ENCODE measurements around the gene ADRA1B. TPM values are rescaled to one million over a fixed set of nuclear protein-coding genes. Genes with fewer than 3 reads are reported as not detected.

ADRA1B gene
- total RNA-seq, 1 experiment from 2014 or later = not detected

GRCh38 chr5:159901308-159901707 lies 15.0 kb upstream of the ADRA1B start:
- H2BK15ac ChIP-seq (ENCODE audit: low read depth, low read length) = no peak overlapping the region
- H2BK20ac ChIP-seq (ENCODE audit: low read depth, low read length, poor library complexity, severe bottlenecking) = no peak overlapping the region
- H3K79me2 ChIP-seq (ENCODE audit: insufficient read depth, low read length) = no peaks in the 10 kb centered on the region
- H3K23me2 ChIP-seq (ENCODE audit: insufficient read length, low read depth, low read length, poor library complexity, severe bottlenecking) = no peaks in the 10 kb centered on the region
- Mint-ChIP-seq H3K4me3 (no peak overlapping the region), H3K27ac (no peak overlapping the region), H3K27me3 (ENCODE audit: low read depth) (no peaks in the 10 kb centered on the region; the same call in 1 of the 2 replicates), H3K4me1 (0 out of 4 replicates have a peak, but pooled peaks cover 0 to 3% of the 10 kb centered on the region in 2 experiments), H3K36me3 (ENCODE audit: insufficient read depth in 1 of 3, low read depth in 3 of 3) (no peaks in the 10 kb centered on the region), H3K9me3 (no peaks in the 10 kb centered on the region)
- no peak for DNase-seq
- H3K27ac ChIP-seq (ENCODE audit: insufficient read length, low read depth, low read length) = no peak overlapping the region
- no peak overlapping the region for H2BK5ac ChIP-seq (ENCODE audit: insufficient read length, low read length)
- H3K4me2 ChIP-seq (ENCODE audit: insufficient read depth, insufficient read length, low read length) = no peak overlapping the region
- no peak overlapping the region for H3K56ac ChIP-seq (ENCODE audit: insufficient read length, low read depth, low read length)
- no peaks in the 10 kb centered on the region for H3K27me3 ChIP-seq (ENCODE audit: insufficient read depth, low read length)
- H3K18ac ChIP-seq (ENCODE audit: insufficient read length, low read depth, low read length) = no peak overlapping the region
- H2AFZ ChIP-seq (ENCODE audit: low read length) = no peak overlapping the region
- no peak overlapping the region for H2AK5ac ChIP-seq (ENCODE audit: insufficient read length, low read length)
- no peak overlapping the region for H2BK120ac ChIP-seq (ENCODE audit: low read depth, low read length, poor library complexity, severe bottlenecking)
- no peak for TF ChIP-seq CTCF (conservative IDR thresholded peaks at IDR 0.05)
- H3K23ac ChIP-seq (ENCODE audit: insufficient read length, low read depth, low read length) = no peak overlapping the region
- H3K9me3 ChIP-seq (ENCODE audit: control insufficient read depth, low read depth, low read length) = no peaks in the 10 kb centered on the region
- no CpG with 5 or more reads among the region's 1 CpG for WGBS (ENCODE audit: extremely low coverage, insufficient read length, low lambda C conversion rate)
- no peak overlapping the region for H4K91ac ChIP-seq (ENCODE audit: insufficient read length, low read depth, low read length)
- H3T11ph ChIP-seq (ENCODE audit: low read length) = no peak overlapping the region
- no peak overlapping the region for H3K14ac ChIP-seq (ENCODE audit: insufficient read depth, low read length)
- H4K8ac ChIP-seq (replicated peaks; ENCODE audit: insufficient read length, low read depth, low read length) = no peak overlapping the region
- H4K20me1 ChIP-seq (ENCODE audit: control insufficient read depth, insufficient read depth, insufficient read length) = no peaks in the 10 kb centered on the region
- no peak overlapping the region for H3K4ac ChIP-seq (ENCODE audit: low read depth, low read length)
- H3K9ac ChIP-seq (ENCODE audit: extremely low read depth, insufficient read length, low read length) = no peak overlapping the region
- no peaks in the 10 kb centered on the region for H3K4me1 ChIP-seq (ENCODE audit: insufficient read depth, low read length)
- no peaks in the 10 kb centered on the region for H3K79me1 ChIP-seq (ENCODE audit: insufficient read depth, low read depth, low read length, poor library complexity, severe bottlenecking)
- no peak overlapping the region for H4K5ac ChIP-seq (ENCODE audit: insufficient read length, low read depth, low read length)
- no peak overlapping the region for H2BK12ac ChIP-seq (ENCODE audit: insufficient read length, low read depth, low read length)
